SK-N-SH (cell line): ENCODE data around the gene CAPN11. TPM values are rescaled to one million over a fixed set of nuclear protein-coding genes. Genes with fewer than 3 reads are reported as not detected.

Source experiments
- CTCF ChIA-PET: fragments of 300-600, 350-600 bp; formaldehyde crosslinking; extraction: SDS; loops from one replicate; lab custom pipeline; 2021; lab: Yijun Ruan, JAX
- POLR2A ChIA-PET: fragments of 350-600 bp; sonication (Branson Sonifier 250); formaldehyde crosslinking; extraction: SDS; loops from one replicate; lab custom pipeline; 2020; ENCODE audit warnings: antibody characterized with exemption, inconsistent platforms; lab: Yijun Ruan, JAX
- DNase-seq: peaks from one replicate; pipeline ENCODE4 v3.0.0; 2012
- H2AFZ ChIP-seq: fragments of 200-600 bp; sonication (generic); 2 replicates; pipeline ENCODE4 v1.8.1; 2016; ENCODE audit warnings: antibody characterized with exemption, mild to moderate bottlenecking, low read depth
- H3F3A ChIP-seq: fragments of 200-600 bp; sonication (generic); replicated peaks from 2 replicates; pipeline ENCODE3; 2016; ENCODE audit warnings: antibody characterized with exemption, mild to moderate bottlenecking; ENCODE audit not compliant: insufficient read depth
- H3K27ac ChIP-seq, 2 experiments: fragments of 200-500 bp in 1 of 2; fragments of 200-600 bp in 1 of 2; sonication (Bioruptor generic) in 1 of 2; sonication (generic), shearing (Covaris generic) in 1 of 2; 2 replicates each; pipeline versions ENCODE4 v1.5.1 to v1.6.1; 2014 to 2016; ENCODE audit warnings: low read depth in 2 of 2, inconsistent platforms in 1 of 2, low read length in 1 of 2, mild to moderate bottlenecking in 1 of 2, mixed read lengths in 1 of 2
- H3K27me3 ChIP-seq: fragments of 200-600 bp; sonication (generic), shearing (Covaris generic); 2 replicates; pipeline ENCODE4 v1.6.1; 2016; ENCODE audit warnings: mixed run types; ENCODE audit not compliant: insufficient read depth
- H3K36me3 ChIP-seq, 2 experiments: fragments of 200-500 bp in 1 of 2; fragments of 200-600 bp in 1 of 2; sonication (Bioruptor generic) in 1 of 2; sonication (generic) in 1 of 2; replicated peaks in 1 of 2; 2 replicates each; pipeline versions ENCODE3 to v1.5.1; 2014 to 2016; ENCODE audit warnings: low read length in 1 of 2, mild to moderate bottlenecking in 1 of 2; ENCODE audit not compliant: insufficient read depth in 2 of 2, control insufficient read depth in 1 of 2
- H3K4me1 ChIP-seq, 2 experiments: fragments of 200-500 bp in 1 of 2; fragments of 200-600 bp in 1 of 2; sonication (Bioruptor generic) in 1 of 2; sonication (generic), shearing (Covaris generic) in 1 of 2; 2 replicates each; pipeline versions ENCODE4 v1.5.1 to v1.6.1; 2014 to 2016; ENCODE audit warnings: low read depth in 1 of 2, low read length in 1 of 2, mixed run types in 1 of 2; ENCODE audit not compliant: insufficient read depth in 2 of 2, control insufficient read depth in 1 of 2
- H3K4me2 ChIP-seq: fragments of 200-600 bp; sonication (generic), shearing (Covaris generic); 2 replicates; pipeline ENCODE4 v1.6.1; 2017; ENCODE audit warnings: mixed run types
- H3K4me3 ChIP-seq, 2 experiments: fragments of 200-500 bp in 1 of 2; fragments of 200-600 bp in 1 of 2; sonication (Bioruptor generic) in 1 of 2; sonication (generic), shearing (Covaris generic) in 1 of 2; 2 replicates each; pipeline versions ENCODE4 v1.5.1 to v1.8.1; 2014 to 2016; ENCODE audit warnings: low read depth in 2 of 2, inconsistent platforms in 1 of 2, low read length in 1 of 2, mild to moderate bottlenecking in 1 of 2, mixed read lengths in 1 of 2, moderate library complexity in 1 of 2
- H3K79me2 ChIP-seq: fragments of 200-600 bp; sonication (generic); 2 replicates; pipeline ENCODE4 v1.8.1; 2017; ENCODE audit warnings: mild to moderate bottlenecking; ENCODE audit not compliant: insufficient read depth
- H3K9ac ChIP-seq: fragments of 200-600 bp; sonication (generic); 2 replicates; pipeline ENCODE4 v1.6.1; 2017; ENCODE audit warnings: mixed run types
- H3K9me2 ChIP-seq: fragments of 200-600 bp; sonication (generic); 2 replicates; pipeline ENCODE4 v1.6.1; 2017; ENCODE audit warnings: mixed run types
- H3K9me3 ChIP-seq: fragments of 200-600 bp; sonication (generic); 2 replicates; pipeline ENCODE4 v1.6.1; 2017; ENCODE audit warnings: mixed run types, mild to moderate bottlenecking, moderate library complexity
- H4K20me1 ChIP-seq: fragments of 200-600 bp; sonication (generic); 2 replicates; pipeline ENCODE4 v1.6.1; 2017; ENCODE audit warnings: mild to moderate bottlenecking, mixed run types; ENCODE audit not compliant: insufficient read depth
- ELF1 ChIP-seq: IDR thresholded peaks from 2 replicates; pipeline ENCODE4 v1.4.0; 2012
- EZH2phosphoT487 ChIP-seq: fragments of 200-600 bp; sonication (generic); IDR thresholded peaks from 2 replicates; pipeline ENCODE4 v1.6.1; 2017; ENCODE audit warnings: low read depth, mixed run types, mild to moderate bottlenecking, antibody characterized with exemption, moderate library complexity, borderline replicate concordance
- GATA2 ChIP-seq: sonication (generic); formaldehyde crosslinking; IDR thresholded peaks from 2 replicates; pipeline ENCODE4 v1.5.0; 2020; ENCODE audit warnings: mild to moderate bottlenecking, missing genetic modification reagents
- NRF1 ChIP-seq: IDR thresholded peaks from 2 replicates; pipeline ENCODE4 v1.6.1; 2012; ENCODE audit warnings: low read depth, mild to moderate bottlenecking, low read length
- RXRA ChIP-seq: IDR thresholded peaks from 2 replicates; pipeline ENCODE4 v1.4.0; 2012; ENCODE audit warnings: low read depth, mild to moderate bottlenecking, borderline replicate concordance
- SIN3A ChIP-seq: IDR thresholded peaks from 2 replicates; pipeline ENCODE4 v1.6.1; 2012; ENCODE audit warnings: low read depth, mild to moderate bottlenecking, low read length, moderate library complexity, borderline replicate concordance
- YY1 ChIP-seq: IDR thresholded peaks from 2 replicates; pipeline ENCODE4 v1.4.0; 2012; ENCODE audit warnings: low read depth, mild to moderate bottlenecking
- WGBS: methylation state at CpG from one replicate; pipeline ENCODE4 v1.1.6; 2017; ENCODE audit warnings: low lambda C conversion rate; 5-methylcytosine and 5-hydroxymethylcytosine counted together
- polyA plus RNA-seq, 3 experiments: library from polyadenylated mRNA; depleted of rRNA; stranded (reverse); fragments of >200 nt; gene quantifications; 2 replicates each; pipeline ENCODE4 v1.2.3, GENCODE V29; 2012
- TF ChIP-seq, protein P1 (sequence below): fragments of 200-600 bp; sonication (generic); IDR thresholded peaks from 2 replicates; pipeline ENCODE4 v1.6.1; 2017; ENCODE audit warnings: antibody characterized with exemption, mild to moderate bottlenecking, moderate library complexity
- TF ChIP-seq, protein P2 (sequence below): IDR thresholded peaks from 2 replicates; pipeline ENCODE4 v1.4.0; 2012; ENCODE audit warnings: low read depth
- TF ChIP-seq, protein P3 (sequence below): fragments of 150-350 bp; IDR thresholded peaks from 2 replicates; pipeline ENCODE4 v1.6.1; 2016; ENCODE audit warnings: mild to moderate bottlenecking, low read depth, low read length
- TF ChIP-seq, protein P4 (sequence below): IDR thresholded peaks from 2 replicates; pipeline ENCODE4 v1.4.0; 2012; ENCODE audit warnings: low read depth, borderline replicate concordance

The CAPN11 gene
- polyA plus RNA-seq, 1 of the 3 experiments (the other 2 are of a cell fraction): not detected

DNA sequence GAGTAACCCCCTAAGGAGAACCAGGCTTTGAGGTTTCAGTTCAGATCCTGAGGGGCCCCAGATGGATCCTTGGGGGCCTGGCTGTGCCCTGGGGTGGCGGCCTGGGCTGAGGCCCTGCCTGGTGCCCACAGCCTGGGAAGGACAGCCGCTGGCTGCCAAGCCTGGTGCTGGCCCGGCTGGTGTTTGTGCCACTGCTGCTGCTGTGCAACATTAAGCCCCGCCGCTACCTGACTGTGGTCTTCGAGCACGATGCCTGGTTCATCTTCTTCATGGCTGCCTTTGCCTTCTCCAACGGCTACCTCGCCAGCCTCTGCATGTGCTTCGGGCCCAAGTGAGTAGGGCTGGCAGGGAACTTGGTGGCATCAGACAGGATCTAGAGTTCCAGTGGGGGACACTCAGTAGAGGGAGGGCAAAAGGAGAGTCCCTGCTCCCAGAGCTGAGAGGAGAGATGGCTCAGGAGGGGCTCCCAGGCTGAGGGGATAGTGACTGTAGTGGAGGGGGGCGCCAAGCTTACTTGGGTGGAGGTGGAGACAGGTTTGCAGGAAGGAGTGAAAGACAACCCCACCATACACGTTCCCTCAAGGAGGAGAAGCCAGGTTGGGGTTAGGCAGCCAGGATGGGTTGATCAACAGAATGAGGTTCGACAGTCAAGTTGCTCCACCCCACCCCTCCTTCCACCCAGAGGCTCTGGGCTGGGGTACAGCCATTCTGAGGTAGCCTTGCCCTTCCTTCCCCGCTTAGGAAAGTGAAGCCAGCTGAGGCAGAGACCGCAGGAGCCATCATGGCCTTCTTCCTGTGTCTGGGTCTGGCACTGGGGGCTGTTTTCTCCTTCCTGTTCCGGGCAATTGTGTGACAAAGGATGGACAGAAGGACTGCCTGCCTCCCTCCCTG lies 74.3 kb downstream of the CAPN11 start:
- no peak overlapping the region for H2AFZ ChIP-seq
- TF ChIP-seq SIN3A (no peak), RXRA (no peak), YY1 (no peak), ELF1 (no peak), NRF1 (no peak), EZH2phosphoT487 (no peak), GATA2 (CRISPR knock-in tag) (no peak)
- TF ChIP-seq, protein P1, sequence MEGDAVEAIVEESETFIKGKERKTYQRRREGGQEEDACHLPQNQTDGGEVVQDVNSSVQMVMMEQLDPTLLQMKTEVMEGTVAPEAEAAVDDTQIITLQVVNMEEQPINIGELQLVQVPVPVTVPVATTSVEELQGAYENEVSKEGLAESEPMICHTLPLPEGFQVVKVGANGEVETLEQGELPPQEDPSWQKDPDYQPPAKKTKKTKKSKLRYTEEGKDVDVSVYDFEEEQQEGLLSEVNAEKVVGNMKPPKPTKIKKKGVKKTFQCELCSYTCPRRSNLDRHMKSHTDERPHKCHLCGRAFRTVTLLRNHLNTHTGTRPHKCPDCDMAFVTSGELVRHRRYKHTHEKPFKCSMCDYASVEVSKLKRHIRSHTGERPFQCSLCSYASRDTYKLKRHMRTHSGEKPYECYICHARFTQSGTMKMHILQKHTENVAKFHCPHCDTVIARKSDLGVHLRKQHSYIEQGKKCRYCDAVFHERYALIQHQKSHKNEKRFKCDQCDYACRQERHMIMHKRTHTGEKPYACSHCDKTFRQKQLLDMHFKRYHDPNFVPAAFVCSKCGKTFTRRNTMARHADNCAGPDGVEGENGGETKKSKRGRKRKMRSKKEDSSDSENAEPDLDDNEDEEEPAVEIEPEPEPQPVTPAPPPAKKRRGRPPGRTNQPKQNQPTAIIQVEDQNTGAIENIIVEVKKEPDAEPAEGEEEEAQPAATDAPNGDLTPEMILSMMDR: no peak
- TF ChIP-seq, protein P2, sequence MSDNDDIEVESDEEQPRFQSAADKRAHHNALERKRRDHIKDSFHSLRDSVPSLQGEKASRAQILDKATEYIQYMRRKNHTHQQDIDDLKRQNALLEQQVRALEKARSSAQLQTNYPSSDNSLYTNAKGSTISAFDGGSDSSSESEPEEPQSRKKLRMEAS: no peak
- TF ChIP-seq, protein P3, sequence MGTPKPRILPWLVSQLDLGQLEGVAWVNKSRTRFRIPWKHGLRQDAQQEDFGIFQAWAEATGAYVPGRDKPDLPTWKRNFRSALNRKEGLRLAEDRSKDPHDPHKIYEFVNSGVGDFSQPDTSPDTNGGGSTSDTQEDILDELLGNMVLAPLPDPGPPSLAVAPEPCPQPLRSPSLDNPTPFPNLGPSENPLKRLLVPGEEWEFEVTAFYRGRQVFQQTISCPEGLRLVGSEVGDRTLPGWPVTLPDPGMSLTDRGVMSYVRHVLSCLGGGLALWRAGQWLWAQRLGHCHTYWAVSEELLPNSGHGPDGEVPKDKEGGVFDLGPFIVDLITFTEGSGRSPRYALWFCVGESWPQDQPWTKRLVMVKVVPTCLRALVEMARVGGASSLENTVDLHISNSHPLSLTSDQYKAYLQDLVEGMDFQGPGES: no peak
- TF ChIP-seq, protein P4, sequence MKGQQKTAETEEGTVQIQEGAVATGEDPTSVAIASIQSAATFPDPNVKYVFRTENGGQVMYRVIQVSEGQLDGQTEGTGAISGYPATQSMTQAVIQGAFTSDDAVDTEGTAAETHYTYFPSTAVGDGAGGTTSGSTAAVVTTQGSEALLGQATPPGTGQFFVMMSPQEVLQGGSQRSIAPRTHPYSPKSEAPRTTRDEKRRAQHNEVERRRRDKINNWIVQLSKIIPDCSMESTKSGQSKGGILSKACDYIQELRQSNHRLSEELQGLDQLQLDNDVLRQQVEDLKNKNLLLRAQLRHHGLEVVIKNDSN: no peak
- CTCF ChIA-PET: interaction anchor here (1.2 to 8.5 kb wide), 10 partner anchors 11 to 154 kb away, joined by 5 to 224 read pairs (median 10); partner anchors contain the start of genes HSP90AB1, MYMX and SLC29A1
- H3K27ac ChIP-seq: peak overlapping the region in 1 of 2 experiments; percentile 91; a peak in 3 of 4 replicates
- no peak overlapping the region for H3K9ac ChIP-seq
- H3K9me3 ChIP-seq: no peaks in the 10 kb centered on the region
- 94% methylated on average over 13 of the region's 16 CpGs for WGBS
- peaks cover 0 to 6% of the 10 kb centered on the region in 2 experiments for H3K36me3 ChIP-seq
- H3K79me2 ChIP-seq: no peaks in the 10 kb centered on the region
- peaks cover 18% of the 10 kb centered on the region for H3F3A ChIP-seq
- H3K4me1 ChIP-seq: peaks cover 26 to 78% of the 10 kb centered on the region in 2 experiments
- no peak overlapping the region for H3K4me2 ChIP-seq
- DNase-seq: no peak
- H3K27me3 ChIP-seq: no peaks in the 10 kb centered on the region
- H3K9me2 ChIP-seq: no peaks in the 10 kb centered on the region
- POLR2A ChIA-PET: interaction anchor here (2.0 to 3.2 kb wide), 3 partner anchors 9 to 13 kb away, joined by 9 to 48 read pairs (median 20); partner anchors contain the start of genes HSP90AB1 and SLC29A1
- no peaks in the 10 kb centered on the region for H4K20me1 ChIP-seq
- no peak overlapping the region for H3K4me3 ChIP-seq
